HCT116 (cell line): ENCODE measurements around the gene HGFAC. TPM values are rescaled to one million over a fixed set of nuclear protein-coding genes. Genes with fewer than 3 reads are reported as not detected.

Experiments
- ATAC-seq: fragments of 200-7000 bp; cut with Tn5 transposase; 2 replicates; pipeline ENCODE4 v1.9.1; 2020; ENCODE audit warnings: mild to moderate bottlenecking, moderate library complexity
- BruUV-seq: library from RNA; stranded (reverse); fragments of 400-500 nt; replicated peaks from 2 replicates; lab custom pipeline; 2021; lab: Mats Ljungman, UMichigan
- CTCF ChIA-PET: fragments of 300-600 bp; sonication (Branson Sonifier 250); formaldehyde crosslinking; loops from one replicate; lab custom pipeline; 2021; ENCODE audit warnings: antibody characterized with exemption; lab: Charles Lee
- POLR2A ChIA-PET: fragments of 300-600, 350-600 bp; sonication (Branson Sonifier 250); formaldehyde crosslinking; loops from one replicate; lab custom pipeline; 2021; ENCODE audit warnings: antibody characterized with exemption; lab: Charles Lee
- RAD21 ChIA-PET, 2 experiments: fragments of 300-600 bp; sonication (Branson Sonifier 250); formaldehyde crosslinking; loops; one replicate each; lab custom pipeline; 2023; ENCODE audit warnings: low total read pairs in 2 of 2; ENCODE audit not compliant: uncharacterized antibody in 2 of 2, unreplicated experiment in 2 of 2, low non-redundant PET in 1 of 2; lab: Charles Lee
- DNase-seq: peaks from one replicate; pipeline ENCODE4 v3.0.0-alpha.2; 2010; ENCODE audit warnings: low read depth, low spot score
- H2AFZ ChIP-seq: fragments of 200-600 bp; shearing (Covaris generic), sonication (generic); 2 replicates; pipeline ENCODE4 v1.6.1; 2017; ENCODE audit warnings: low read depth, mixed run types, mixed read lengths, antibody characterized with exemption, low read length; ENCODE audit not compliant: poor library complexity, severe bottlenecking
- H3K27ac ChIP-seq: 2 replicates; pipeline ENCODE4 v1.5.1; 2012; ENCODE audit warnings: low read depth, low read length
- H3K27me3 ChIP-seq: fragments of 200-600 bp; sonication (generic); 2 replicates; pipeline ENCODE4 v1.6.1; 2016; ENCODE audit warnings: mixed run types, low read length, mixed read lengths; ENCODE audit not compliant: insufficient read depth
- H3K36me3 ChIP-seq, 2 experiments: fragments of 200-500 bp in 1 of 2; fragments of 200-600 bp in 1 of 2; sonication (Bioruptor generic) in 1 of 2; sonication (generic) in 1 of 2; 2 replicates each; pipeline versions ENCODE4 v1.5.1 to v1.6.1; 2014 to 2016; ENCODE audit warnings: low read length in 2 of 2, inconsistent platforms in 1 of 2, mixed read lengths in 1 of 2, mixed run types in 1 of 2; ENCODE audit not compliant: insufficient read depth in 2 of 2, control insufficient read depth in 1 of 2
- H3K4me1 ChIP-seq, 2 experiments: fragments of 200-600 bp in 1 of 2; sonication (generic) in 1 of 2; 2 replicates each; pipeline versions ENCODE4 v1.5.1 to v1.6.1; 2012 to 2017; ENCODE audit warnings: low read length in 2 of 2, inconsistent platforms in 1 of 2, mild to moderate bottlenecking in 1 of 2, mixed read lengths in 1 of 2, mixed run types in 1 of 2, moderate library complexity in 1 of 2; ENCODE audit not compliant: insufficient read depth in 2 of 2, control insufficient read depth in 1 of 2
- H3K4me2 ChIP-seq: fragments of 200-600 bp; sonication (generic); 2 replicates; pipeline ENCODE4 v1.6.1; 2017; ENCODE audit warnings: mixed run types, low read length, mixed read lengths
- H3K4me3 ChIP-seq, 2 experiments: fragments of 200-600 bp in 1 of 2; sonication (generic) in 1 of 2; replicated peaks in 1 of 2; 2 replicates each; pipeline ENCODE4 v1.5.1; 2011 to 2016; ENCODE audit warnings: low read length in 2 of 2, control low read depth in 1 of 2, low read depth in 1 of 2, mild to moderate bottlenecking in 1 of 2, mixed read lengths in 1 of 2, mixed run types in 1 of 2
- H3K79me2 ChIP-seq: fragments of 200-600 bp; sonication (generic); 2 replicates; pipeline ENCODE4 v1.6.1; 2017; ENCODE audit warnings: mild to moderate bottlenecking, mixed run types, low read length, moderate library complexity, mixed read lengths; ENCODE audit not compliant: insufficient read depth
- H3K9ac ChIP-seq: fragments of 200-600 bp; sonication (generic); 2 replicates; pipeline ENCODE4 v1.6.1; 2016; ENCODE audit warnings: low read length, mixed read lengths
- H3K9me2 ChIP-seq: fragments of 200-600 bp; sonication (generic), shearing (Covaris generic); 2 replicates; pipeline ENCODE4 v1.6.1; 2017; ENCODE audit warnings: mixed run types, mild to moderate bottlenecking, moderate library complexity; ENCODE audit not compliant: insufficient read depth
- H3K9me3 ChIP-seq, 2 experiments: fragments of 200-500 bp in 1 of 2; fragments of 200-600 bp in 1 of 2; sonication (Bioruptor generic) in 1 of 2; sonication (generic) in 1 of 2; 2 replicates each; pipeline ENCODE4 v1.6.1; 2014 to 2017; ENCODE audit warnings: low read length in 2 of 2, mixed read lengths in 2 of 2, inconsistent platforms in 1 of 2, low read depth in 1 of 2, mild to moderate bottlenecking in 1 of 2, mixed run types in 1 of 2, moderate library complexity in 1 of 2; ENCODE audit not compliant: control insufficient read depth in 1 of 2, insufficient read depth in 1 of 2
- H4K20me1 ChIP-seq: fragments of 200-600 bp; sonication (generic), shearing (Covaris generic); 2 replicates; pipeline ENCODE4 v1.6.1; 2017; ENCODE audit warnings: mixed run types, mild to moderate bottlenecking, moderate library complexity; ENCODE audit not compliant: insufficient read depth
- CTCF ChIP-seq, 3 experiments: fragments of 200-600 bp in 1 of 3; sonication (generic) in 1 of 3; IDR thresholded peaks in 2 of 3; conservative IDR thresholded peaks in 1 of 3; 2 replicates each; pipeline ENCODE4 v1.5.1; 2012 to 2017; ENCODE audit warnings: low read depth in 2 of 3, low read length in 2 of 3, antibody characterized with exemption in 1 of 3, borderline replicate concordance in 1 of 3, control low read depth in 1 of 3, mild to moderate bottlenecking in 1 of 3, mixed read lengths in 1 of 3, mixed run types in 1 of 3, moderate library complexity in 1 of 3; ENCODE audit not compliant: insufficient read depth in 1 of 3
- RAD21 ChIP-seq: IDR thresholded peaks from 2 replicates; pipeline ENCODE4 v1.6.1; 2012; ENCODE audit warnings: low read depth, mild to moderate bottlenecking
- ZNF274 ChIP-seq: fragments of 200-500 bp; sonication (Bioruptor generic); IDR thresholded peaks from 2 replicates; pipeline ENCODE4 v1.6.1; 2014; ENCODE audit warnings: mild to moderate bottlenecking, low read depth, low read length, inconsistent platforms
- intact Hi-C: fragments of 100-400 bp; cut with micrococcal nuclease; formaldehyde crosslinking; loops from 2 replicates; pipeline ENCODE4 v1.10.0; 2022
- total RNA-seq: library from RNA; stranded (reverse); gene quantifications from one replicate; pipeline ENCODE4 v1.2.1, GENCODE V29; 2021; ENCODE audit not compliant: unreplicated experiment

HGFAC gene
- total RNA-seq, 1 experiment from 2014 or later: 1.1 TPM

GRCh38 chr4:3487861-3488260 lies 46.1 kb downstream of the HGFAC start:
- Histone ChIP-seq H3K9me3 (no peaks in the 10 kb centered on the region), H3K4me3 (no peak overlapping the region), H4K20me1 (no peaks in the 10 kb centered on the region), H3K4me2 (no peak overlapping the region), H3K36me3 (no peaks in the 10 kb centered on the region), H3K9ac (no peak overlapping the region), H3K4me1 (peaks cover 21 to 25% of the 10 kb centered on the region in 2 experiments), H3K9me2 (no peaks in the 10 kb centered on the region), H2AFZ (no peak overlapping the region), H3K27me3 (no peaks in the 10 kb centered on the region), H3K79me2 (no peaks in the 10 kb centered on the region), H3K27ac (no peak overlapping the region; the same call in 1 of the 2 replicates)
- ATAC-seq (no peak), DNase-seq (no peak)
- BruUV-seq: no TSS peak
- POLR2A ChIA-PET: no interaction called here
- intact Hi-C loops: no loop called here
- RAD21 ChIA-PET: no interaction called here
- TF ChIP-seq RAD21 (no peak), CTCF (IDR thresholded peaks at IDR 0.05 in 2 of 3, conservative IDR thresholded peaks at IDR 0.05 in 1 of 3; ENCODE audit: borderline replicate concordance in 1 of 3, insufficient read depth in 1 of 3, low read depth in 2 of 3, low read length in 2 of 3) (no peak)
- CTCF ChIA-PET: no interaction called here

- ATAC-seq: no peak
- Histone ChIP-seq H3K9me2 (no peaks in the 10 kb centered on the region), H3K4me2 (no peak overlapping the region), H3K9me3 (no peaks in the 10 kb centered on the region), H3K9ac (no peak overlapping the region), H3K4me3 (no peak overlapping the region), H3K27me3 (no peaks in the 10 kb centered on the region), H2AFZ (no peak overlapping the region), H4K20me1 (no peaks in the 10 kb centered on the region), H3K4me1 (peaks cover 19 to 22% of the 10 kb centered on the region in 2 experiments), H3K27ac (no peak overlapping the region), H3K36me3 (no peaks in the 10 kb centered on the region), H3K79me2 (no peaks in the 10 kb centered on the region)
- ChIA-PET POLR2A (no interaction called here), RAD21 (no interaction called here), CTCF (no interaction called here)
- TF ChIP-seq RAD21 (no peak), ZNF274 (no peak)
- no peak for DNase-seq
- intact Hi-C loops: no loop called here
- BruUV-seq: no TSS peak
Observed at GRCh38 chr4:3488820-3489219, 47.1 kb downstream of the HGFAC start.
